22Rv1 (cell line): ENCODE measurements around the gene KNCN.
A peak's percentile ranks its signal among the peaks of the same experiment; 100 is the strongest.

Experiments used
- H3K27ac ChIP-seq: fragments of 450-650 bp; 2 replicates; pipeline ENCODE4 v1.5.1; 2017
- ZFX ChIP-seq: fragments of 450-650 bp; IDR thresholded peaks from 2 replicates; pipeline ENCODE4 v1.6.1; 2017; ENCODE audit warnings: antibody characterized with exemption, borderline replicate concordance
- TF ChIP-seq, protein P1 (sequence below): fragments of 450-650 bp; IDR thresholded peaks from 2 replicates; pipeline ENCODE4 v1.5.1; 2017; ENCODE audit warnings: mild to moderate bottlenecking

Gene KNCN

DNA sequence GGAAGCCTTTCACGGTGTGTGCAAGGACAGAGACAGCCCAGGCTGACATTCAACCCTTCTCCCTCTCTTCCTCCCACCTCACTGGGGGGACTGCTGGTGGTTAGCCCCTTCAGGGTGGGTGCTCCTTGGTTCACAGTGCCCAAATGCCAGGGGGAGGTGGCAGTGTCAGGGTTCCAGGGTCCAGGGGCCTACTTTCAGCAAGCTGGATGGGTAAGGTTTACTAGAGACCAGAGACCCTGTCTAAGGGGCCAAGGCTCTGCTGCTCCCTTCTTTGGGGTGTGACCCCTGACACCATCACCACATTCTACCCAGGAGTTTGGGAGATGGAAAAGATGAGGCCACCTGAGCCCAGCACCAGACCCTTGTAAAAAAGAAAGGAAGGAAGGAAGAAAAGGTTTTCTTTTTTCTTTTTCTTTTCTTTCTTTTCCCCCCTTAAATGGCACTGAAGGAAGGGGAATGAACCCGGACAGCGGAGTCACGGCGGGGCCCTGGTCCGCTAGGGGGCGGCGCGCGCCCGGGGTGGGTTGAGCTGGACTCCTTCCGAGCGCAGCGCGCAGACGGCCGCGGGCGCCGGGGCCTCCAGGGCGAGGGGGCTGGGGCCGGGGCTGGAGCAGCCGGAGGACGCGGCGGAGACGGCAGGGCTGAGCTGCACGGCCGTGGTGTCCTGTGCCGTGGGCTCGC lies 18.8 kb downstream of the KNCN start:
- H3K27ac ChIP-seq: no peak overlapping the region

DNA sequence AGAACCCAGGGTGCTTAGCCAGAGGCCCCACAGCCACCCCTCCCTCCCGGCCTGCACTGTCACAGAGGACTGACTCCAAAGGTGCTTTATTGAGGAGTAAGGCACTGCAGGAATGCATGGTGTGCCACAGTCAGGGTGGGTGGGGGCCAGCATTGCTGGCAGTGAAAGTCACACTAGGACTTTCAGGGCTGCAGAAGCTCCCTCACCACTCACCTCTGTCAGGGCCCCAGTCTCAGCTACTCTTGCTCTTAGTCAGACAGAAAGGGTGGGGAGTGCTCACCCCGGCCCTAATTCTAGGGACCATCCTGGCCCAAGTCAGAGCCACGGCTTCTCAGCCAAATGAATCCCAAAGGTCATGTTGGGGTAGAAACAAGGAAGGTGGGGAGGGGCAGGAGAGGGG lies 19.4 kb downstream of the KNCN start:
- TF ChIP-seq, protein P1, sequence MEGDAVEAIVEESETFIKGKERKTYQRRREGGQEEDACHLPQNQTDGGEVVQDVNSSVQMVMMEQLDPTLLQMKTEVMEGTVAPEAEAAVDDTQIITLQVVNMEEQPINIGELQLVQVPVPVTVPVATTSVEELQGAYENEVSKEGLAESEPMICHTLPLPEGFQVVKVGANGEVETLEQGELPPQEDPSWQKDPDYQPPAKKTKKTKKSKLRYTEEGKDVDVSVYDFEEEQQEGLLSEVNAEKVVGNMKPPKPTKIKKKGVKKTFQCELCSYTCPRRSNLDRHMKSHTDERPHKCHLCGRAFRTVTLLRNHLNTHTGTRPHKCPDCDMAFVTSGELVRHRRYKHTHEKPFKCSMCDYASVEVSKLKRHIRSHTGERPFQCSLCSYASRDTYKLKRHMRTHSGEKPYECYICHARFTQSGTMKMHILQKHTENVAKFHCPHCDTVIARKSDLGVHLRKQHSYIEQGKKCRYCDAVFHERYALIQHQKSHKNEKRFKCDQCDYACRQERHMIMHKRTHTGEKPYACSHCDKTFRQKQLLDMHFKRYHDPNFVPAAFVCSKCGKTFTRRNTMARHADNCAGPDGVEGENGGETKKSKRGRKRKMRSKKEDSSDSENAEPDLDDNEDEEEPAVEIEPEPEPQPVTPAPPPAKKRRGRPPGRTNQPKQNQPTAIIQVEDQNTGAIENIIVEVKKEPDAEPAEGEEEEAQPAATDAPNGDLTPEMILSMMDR: no peak
- no peak overlapping the region for H3K27ac ChIP-seq

More for the DNA sequence above, 18.8 kb downstream of the KNCN start:
- TF ChIP-seq ZFX: no peak
- TF ChIP-seq, protein P1: peak; percentile 86

DNA sequence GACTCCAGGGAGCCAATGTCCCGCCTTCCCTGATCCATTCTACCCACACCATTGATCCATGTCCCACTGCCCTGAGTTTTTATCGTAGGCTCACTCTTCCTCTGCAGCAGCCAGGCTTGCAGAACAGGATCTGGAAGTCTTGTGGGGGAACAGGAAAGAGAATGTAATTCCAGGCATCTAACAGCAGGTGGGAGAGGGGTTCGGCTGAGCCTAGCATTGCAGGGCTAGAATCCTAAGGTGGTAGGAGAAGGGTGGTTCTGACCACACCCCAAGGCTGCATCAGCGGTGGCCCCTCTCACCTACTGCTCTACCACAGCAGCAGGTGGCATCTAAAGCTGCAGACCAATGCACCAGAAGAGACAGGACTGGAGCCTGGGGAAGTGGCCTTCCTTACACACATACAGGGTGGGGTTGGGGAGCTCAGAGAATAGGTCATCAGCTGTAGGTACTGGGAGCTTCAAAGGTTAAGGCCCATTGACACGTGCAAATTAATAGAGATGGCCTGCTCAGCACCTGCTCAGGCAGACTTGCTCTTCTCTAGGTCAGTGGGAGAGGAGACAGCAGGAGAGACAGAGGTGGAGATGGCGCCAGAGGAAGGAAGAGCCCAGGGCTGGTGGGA lies 20.5 kb downstream of the KNCN start:
- TF ChIP-seq ZFX: no peak
- TF ChIP-seq, protein P1: no peak

DNA sequence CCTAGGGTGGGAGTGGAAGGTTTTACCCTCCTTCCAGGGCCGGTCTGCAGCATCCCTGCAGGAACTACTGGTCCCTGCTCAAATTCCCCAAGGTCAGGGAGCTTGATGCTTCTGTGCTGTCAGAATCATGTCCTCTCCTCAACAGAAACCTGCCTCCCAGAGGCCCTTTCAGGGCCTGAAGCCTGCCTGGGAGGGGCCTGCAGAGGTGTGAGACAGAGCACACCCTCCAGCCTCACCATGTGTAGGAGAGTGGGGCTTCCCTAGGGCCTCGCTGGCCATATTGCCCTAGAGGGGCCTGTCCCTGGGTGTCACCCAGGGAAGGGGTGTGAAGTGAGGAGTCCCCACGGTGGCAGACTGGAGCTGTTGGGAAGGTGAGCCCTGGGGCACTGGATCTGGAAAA lies 21.1 kb downstream of the KNCN start:
- TF ChIP-seq ZFX: no peak
- TF ChIP-seq, protein P1: no peak
- H3K27ac ChIP-seq: no peak overlapping the region

More for the DNA sequence above, 20.5 kb downstream of the KNCN start:
- no peak overlapping the region for H3K27ac ChIP-seq

DNA sequence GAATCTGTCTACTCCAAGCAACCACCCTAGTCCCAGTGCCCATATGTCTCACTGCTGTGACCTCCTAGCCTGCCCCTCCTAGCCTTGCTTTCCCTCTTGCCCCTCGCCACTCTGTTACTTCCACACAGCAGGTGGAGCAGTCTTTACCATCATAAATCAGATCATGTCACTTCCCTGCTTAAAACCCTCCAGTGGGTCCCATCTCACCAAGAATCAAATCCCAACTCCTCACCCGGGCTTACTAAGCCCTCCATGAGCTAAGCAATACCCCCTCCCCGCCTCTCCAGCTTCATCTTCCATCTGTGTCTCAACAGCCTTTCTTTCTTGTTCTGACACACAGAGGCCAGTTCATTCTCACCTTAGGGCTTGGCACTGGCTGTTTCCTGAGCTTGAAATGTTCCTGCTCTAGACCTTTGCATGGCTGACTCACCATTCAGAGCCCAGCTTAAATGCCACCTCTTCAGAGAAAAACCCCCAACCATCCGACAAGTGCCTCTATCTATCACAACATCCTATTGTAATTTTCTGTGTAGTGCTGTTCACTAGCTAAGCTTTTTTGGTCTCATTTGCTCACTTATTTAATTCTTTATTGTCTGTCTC lies 22.3 kb downstream of the KNCN start:
- no peak overlapping the region for H3K27ac ChIP-seq
- TF ChIP-seq, protein P1: no peak
- TF ChIP-seq ZFX: no peak

DNA sequence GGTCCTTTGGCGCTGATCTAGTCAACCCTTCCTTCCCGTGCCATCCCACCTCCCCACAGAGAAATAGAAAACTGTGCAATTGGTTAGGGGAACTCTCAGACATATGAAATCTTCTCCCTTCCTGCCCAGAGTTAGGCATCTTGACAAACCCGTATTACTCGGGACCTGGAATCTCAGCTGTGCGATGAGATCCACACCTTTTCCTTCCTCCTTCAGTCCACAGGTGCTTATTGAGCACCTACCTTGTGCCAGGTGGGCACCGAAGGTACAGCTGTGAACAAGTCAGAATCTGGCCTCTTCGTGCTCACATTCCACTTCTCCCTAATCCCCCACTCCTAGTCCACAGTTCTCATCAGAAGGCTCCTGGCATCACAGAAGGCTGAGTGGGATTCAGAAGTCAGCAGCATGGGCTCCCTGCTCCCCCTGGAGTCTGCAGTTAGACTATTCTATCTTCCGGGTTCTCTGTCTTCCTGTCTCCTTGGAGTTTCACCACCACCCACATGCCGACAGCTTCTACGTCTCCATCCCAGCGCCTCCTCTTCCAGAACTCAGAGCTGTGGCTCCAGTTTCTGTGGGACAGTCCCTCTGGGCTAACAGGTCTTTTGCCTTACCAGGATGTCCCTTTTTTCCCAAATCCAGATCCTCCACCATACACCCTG lies 23.0 kb downstream of the KNCN start:
- TF ChIP-seq, protein P1: peak; percentile 51
- no peak for TF ChIP-seq ZFX

More for the DNA sequence above, 23.0 kb downstream of the KNCN start:
- no peak overlapping the region for H3K27ac ChIP-seq
